ENCODE data around the gene VWF.

The VWF gene

GRCh38 chr12:5905757-5906156 lies 218.7 kb downstream of the VWF start:
- no peak for DNase-seq

- no peak for DNase-seq
Observed at GRCh38 chr12:5904969-5905368, 219.5 kb downstream of the VWF start.

- DNase-seq: no peak
Observed at GRCh38 chr12:5904441-5904840, 220.0 kb downstream of the VWF start.

- DNase-seq: no peak
Observed at GRCh38 chr12:5902736-5903135, 221.7 kb downstream of the VWF start.

GRCh38 chr12:5901416-5901815 lies 223.1 kb downstream of the VWF start:
- DNase-seq: no peak

- no peak for DNase-seq
Observed at GRCh38 chr12:5900533-5901205, 223.8 kb downstream of the VWF start.

- no peak for DNase-seq
Observed at GRCh38 chr12:5900076-5900475, 224.4 kb downstream of the VWF start.

GRCh38 chr12:5899675-5900074 lies 224.8 kb downstream of the VWF start:
- no peak for DNase-seq

- DNase-seq: peak; percentile 10
Observed at GRCh38 chr12:5898874-5899273, 225.6 kb downstream of the VWF start.
